Thyroid gland (tissue), 4 donors: Measurements from ENCODE around the gene CCDC154. TPM values are rescaled to one million over a fixed set of nuclear protein-coding genes. Genes with fewer than 3 reads are reported as not detected.

Experiments
- DNase-seq, 2 donors: peaks; one replicate each; pipeline ENCODE4 v3.0.0-alpha.2; 2019
- H3K27ac ChIP-seq, 3 donors: fragments of 200-600 bp; sonication (generic); 1 replicate in 2 of 3; 2 replicates in 1 of 3; pipeline ENCODE4 v1.5.1; 2016 to 2019; ENCODE audit warnings: mild to moderate bottlenecking in 1 of 3, moderate library complexity in 1 of 3
- H3K27me3 ChIP-seq: fragments of 200-600 bp; sonication (generic); one replicate; pipeline ENCODE4 v1.5.1; 2019
- H3K36me3 ChIP-seq, 2 donors: fragments of 200-600 bp; sonication (generic); one replicate each; pipeline ENCODE4 v1.5.1; 2016 to 2019
- H3K4me1 ChIP-seq, 2 donors: fragments of 200-600 bp; sonication (generic); one replicate each; pipeline ENCODE4 v1.5.1; 2017 to 2019
- H3K4me3 ChIP-seq, 3 donors: fragments of 200-600 bp; sonication (generic); replicated peaks in 1 of 3; 1 replicate in 2 of 3; 2 replicates in 1 of 3; pipeline ENCODE4 v1.5.1; 2016; ENCODE audit warnings: mild to moderate bottlenecking in 1 of 3
- H3K9me3 ChIP-seq: fragments of 200-600 bp; sonication (generic); one replicate; pipeline ENCODE4 v1.5.1; 2017
- CTCF ChIP-seq, 6 experiments: fragments of 200-600 bp in 3 of 6; fragments of 450-650 bp in 3 of 6; sonication (generic) in 3 of 6; IDR thresholded peaks; one replicate each; pipeline ENCODE4 v1.5.1; 2016 to 2019; ENCODE audit warnings: antibody characterized with exemption in 6 of 6, mild to moderate bottlenecking in 2 of 6, inconsistent platforms in 1 of 6, moderate library complexity in 1 of 6
- POLR2A ChIP-seq, 2 donors: fragments of 450-650 bp; IDR thresholded peaks; one replicate each; pipeline ENCODE4 v1.6.1; 2017; ENCODE audit warnings: antibody characterized with exemption in 2 of 2, mild to moderate bottlenecking in 2 of 2, moderate library complexity in 1 of 2
- WGBS, 2 donors: methylation state at CpG; one replicate each; pipeline ENCODE4 v1.1.5; 2017; 5-methylcytosine and 5-hydroxymethylcytosine counted together
- intact Hi-C: fragments of 100-400 bp; cut with DNase I; formaldehyde crosslinking; loops from one replicate; pipeline ENCODE4 v1.15.1; 2023
- total RNA-seq, 4 donors: library from RNA; depleted of rRNA; stranded (reverse); fragments of >200 nt; gene quantifications; one replicate each; pipeline ENCODE4 v1.2.3, GENCODE V29; 2016

Gene CCDC154
- total RNA-seq, 4 donors from 2014 or later = 0.27 to 1.6 (median 0.99) TPM

- intact Hi-C loops = no loop called here
- 85 to 88% methylated on average over 30 to 47 of the region's 47 CpGs for WGBS, 2 donors
- no peaks in the 10 kb centered on the region for H3K36me3 ChIP-seq
- H3K27ac ChIP-seq = no peak overlapping the region
- H3K4me3 ChIP-seq = no peak overlapping the region
- H3K4me1 ChIP-seq = peaks cover 0 to 11% of the 10 kb centered on the region in 2 donors
- no peaks in the 10 kb centered on the region for H3K9me3 ChIP-seq
- no peak for TF ChIP-seq POLR2A (IDR thresholded peaks at IDR 0.05)
- no peak for TF ChIP-seq CTCF (IDR thresholded peaks at IDR 0.05)
- H3K27me3 ChIP-seq = no peaks in the 10 kb centered on the region
- DNase-seq = no peak
Measured at GRCh38 chr16:1436731-1437355, 7.5 kb downstream of the CCDC154 start.

GRCh38 chr16:1435921-1436697 lies 8.2 kb downstream of the CCDC154 start:
- H3K27me3 ChIP-seq = no peaks in the 10 kb centered on the region
- H3K4me1 ChIP-seq = peaks cover 6 to 18% of the 10 kb centered on the region in 2 donors
- TF ChIP-seq POLR2A (IDR thresholded peaks at IDR 0.05) = no peak
- TF ChIP-seq CTCF (IDR thresholded peaks at IDR 0.05) = no peak
- no peak overlapping the region for H3K27ac ChIP-seq
- WGBS, 2 donors = 77 to 88% methylated on average over 14 to 22 of the region's 32 CpGs
- H3K36me3 ChIP-seq = no peaks in the 10 kb centered on the region
- no peaks in the 10 kb centered on the region for H3K9me3 ChIP-seq
- no peak for DNase-seq
- intact Hi-C loops = no loop called here
- H3K4me3 ChIP-seq = no peak overlapping the region

GRCh38 chr16:1434644-1435592 lies 9.4 kb downstream of the CCDC154 start:
- H3K27ac ChIP-seq = no peak overlapping the region
- no peaks in the 10 kb centered on the region for H3K36me3 ChIP-seq
- H3K4me3 ChIP-seq = no peak overlapping the region
- intact Hi-C loops = no loop called here
- DNase-seq = no peak
- no peaks in the 10 kb centered on the region for H3K27me3 ChIP-seq
- peaks cover 16 to 30% of the 10 kb centered on the region in 2 donors for H3K4me1 ChIP-seq
- WGBS, 2 donors = 91 to 94% methylated on average over 7 to 30 of the region's 40 CpGs
- no peak for TF ChIP-seq POLR2A (IDR thresholded peaks at IDR 0.05)
- no peak for TF ChIP-seq CTCF (IDR thresholded peaks at IDR 0.05)
- no peaks in the 10 kb centered on the region for H3K9me3 ChIP-seq

- no peaks in the 10 kb centered on the region for H3K36me3 ChIP-seq
- no peak for TF ChIP-seq POLR2A (IDR thresholded peaks at IDR 0.05)
- no peak for TF ChIP-seq CTCF (IDR thresholded peaks at IDR 0.05)
- no peak for DNase-seq
- H3K27me3 ChIP-seq = no peaks in the 10 kb centered on the region
- no peak overlapping the region for H3K4me3 ChIP-seq
- no peaks in the 10 kb centered on the region for H3K9me3 ChIP-seq
- H3K4me1 ChIP-seq = peaks cover 16 to 37% of the 10 kb centered on the region in 2 donors
- intact Hi-C loops = no loop called here
- 60 to 79% methylated on average over 12 to 14 of the region's 22 CpGs for WGBS, 2 donors
- H3K27ac ChIP-seq = no peak overlapping the region
Measured at GRCh38 chr16:1433756-1434155, 10.6 kb downstream of the CCDC154 start.
